IPS DF 6.9 (cell line): ENCODE results near the gene CDK1.
"Not testable (repeated sequence)": the region's sequence is repeated elsewhere in the genome, so short reads cannot be mapped to it uniquely, and the experiment has no call there.

ENCODE experiments used
- DNase-seq: peaks from one replicate; pipeline ENCODE4 v3.0.0-alpha.2; 2013; ENCODE audit warnings: low read depth, low spot score
- H3K27ac ChIP-seq: one replicate; pipeline ENCODE4 v1.5.1; 2013; ENCODE audit warnings: low read length, control low read depth
- H3K27me3 ChIP-seq: 2 replicates; pipeline ENCODE4 v1.6.1; 2013; ENCODE audit warnings: mild to moderate bottlenecking, low read length; ENCODE audit not compliant: control insufficient read depth, insufficient read depth
- H3K36me3 ChIP-seq: 2 replicates; pipeline ENCODE4 v1.6.1; 2013; ENCODE audit warnings: low read length; ENCODE audit not compliant: control insufficient read depth, insufficient read depth
- H3K4me1 ChIP-seq: 2 replicates; pipeline ENCODE4 v1.6.1; 2013; ENCODE audit warnings: low read length; ENCODE audit not compliant: control insufficient read depth, insufficient read depth
- H3K4me3 ChIP-seq: 2 replicates; pipeline ENCODE4 v1.5.1; 2013; ENCODE audit warnings: mild to moderate bottlenecking, low read length
- H3K9me3 ChIP-seq: 2 replicates; pipeline ENCODE4 v1.6.1; 2013; ENCODE audit warnings: low read length, inconsistent platforms; ENCODE audit not compliant: control insufficient read depth, insufficient read depth
- WGBS: extraction: QIAGEN DNeasy Blood & Tissue Kit; methylation state at CpG from one replicate; pipeline ENCODE4 v1.1.7; 2013; ENCODE audit warnings: mixed read lengths, missing lambda C conversion rate; ENCODE audit not compliant: insufficient read length, insufficient coverage; 5-methylcytosine and 5-hydroxymethylcytosine counted together

The CDK1 gene

GRCh38 chr10:60827791-60828488 is 49.7 kb downstream of the CDK1 start:
- no CpG with 5 or more reads among the region's 5 CpGs for WGBS
- no peak overlapping the region for H3K27ac ChIP-seq
- no peak for DNase-seq

GRCh38 chr10:60828489-60828852 is 50.2 kb downstream of the CDK1 start:
- H3K4me3 ChIP-seq = no peak overlapping the region
- H3K4me1 ChIP-seq = no peaks in the 10 kb centered on the region
- no peaks in the 10 kb centered on the region for H3K36me3 ChIP-seq
- no peaks in the 10 kb centered on the region for H3K27me3 ChIP-seq
- H3K9me3 ChIP-seq = no peaks in the 10 kb centered on the region
- WGBS = no CpG with 5 or more reads among the region's 1 CpG
- no peak overlapping the region for H3K27ac ChIP-seq
- DNase-seq = no peak

More at GRCh38 chr10:60827791-60828488, 49.7 kb downstream of the CDK1 start:
- H3K27me3 ChIP-seq = no peaks in the 10 kb centered on the region
- H3K4me3 ChIP-seq = no peak overlapping the region
- no peaks in the 10 kb centered on the region for H3K4me1 ChIP-seq
- no peaks in the 10 kb centered on the region for H3K36me3 ChIP-seq
- no peaks in the 10 kb centered on the region for H3K9me3 ChIP-seq

- not testable (repeated sequence) for H3K9me3 ChIP-seq, H3K4me3 ChIP-seq, H3K27me3 ChIP-seq, H3K36me3 ChIP-seq, H3K4me1 ChIP-seq, DNase-seq, H3K27ac ChIP-seq
- no CpG with 5 or more reads among the region's 4 CpGs for WGBS
Observed at GRCh38 chr10:60832136-60832535, 53.9 kb downstream of the CDK1 start.

GRCh38 chr10:60834401-60834800 is 56.1 kb downstream of the CDK1 start:
- no peak overlapping the region for H3K27ac ChIP-seq
- no peaks in the 10 kb centered on the region for H3K9me3 ChIP-seq
- H3K36me3 ChIP-seq = no peaks in the 10 kb centered on the region
- H3K27me3 ChIP-seq = no peaks in the 10 kb centered on the region
- H3K4me3 ChIP-seq = no peak overlapping the region
- DNase-seq = no peak
- no peaks in the 10 kb centered on the region for H3K4me1 ChIP-seq

GRCh38 chr10:60835049-60835448 is 56.8 kb downstream of the CDK1 start:
- no peak for DNase-seq
- H3K4me1 ChIP-seq = no peaks in the 10 kb centered on the region
- H3K9me3 ChIP-seq = no peaks in the 10 kb centered on the region
- WGBS = no CpG with 5 or more reads among the region's 2 CpGs
- H3K36me3 ChIP-seq = no peaks in the 10 kb centered on the region
- H3K4me3 ChIP-seq = no peak overlapping the region
- H3K27ac ChIP-seq = no peak overlapping the region
- no peaks in the 10 kb centered on the region for H3K27me3 ChIP-seq

- not testable (repeated sequence) for H3K36me3 ChIP-seq, H3K4me3 ChIP-seq
- WGBS = no CpG with 5 or more reads among the region's 10 CpGs
Observed at GRCh38 chr10:60841227-60841626, 62.9 kb downstream of the CDK1 start.

GRCh38 chr10:60842694-60843093 is 64.4 kb downstream of the CDK1 start:
- no peaks in the 10 kb centered on the region for H3K36me3 ChIP-seq
- H3K4me1 ChIP-seq = no peaks in the 10 kb centered on the region
- no peak overlapping the region for H3K4me3 ChIP-seq
- no peaks in the 10 kb centered on the region for H3K27me3 ChIP-seq
- WGBS = no CpG with 5 or more reads among the region's 1 CpG
- H3K27ac ChIP-seq = no peak overlapping the region
- DNase-seq = no peak
- no peaks in the 10 kb centered on the region for H3K9me3 ChIP-seq

More at GRCh38 chr10:60841227-60841626, 62.9 kb downstream of the CDK1 start:
- not testable (repeated sequence) for H3K27ac ChIP-seq, H3K9me3 ChIP-seq, H3K4me1 ChIP-seq, DNase-seq, H3K27me3 ChIP-seq
